ENCODE measurements around the gene ADGRA1.

DNA sequence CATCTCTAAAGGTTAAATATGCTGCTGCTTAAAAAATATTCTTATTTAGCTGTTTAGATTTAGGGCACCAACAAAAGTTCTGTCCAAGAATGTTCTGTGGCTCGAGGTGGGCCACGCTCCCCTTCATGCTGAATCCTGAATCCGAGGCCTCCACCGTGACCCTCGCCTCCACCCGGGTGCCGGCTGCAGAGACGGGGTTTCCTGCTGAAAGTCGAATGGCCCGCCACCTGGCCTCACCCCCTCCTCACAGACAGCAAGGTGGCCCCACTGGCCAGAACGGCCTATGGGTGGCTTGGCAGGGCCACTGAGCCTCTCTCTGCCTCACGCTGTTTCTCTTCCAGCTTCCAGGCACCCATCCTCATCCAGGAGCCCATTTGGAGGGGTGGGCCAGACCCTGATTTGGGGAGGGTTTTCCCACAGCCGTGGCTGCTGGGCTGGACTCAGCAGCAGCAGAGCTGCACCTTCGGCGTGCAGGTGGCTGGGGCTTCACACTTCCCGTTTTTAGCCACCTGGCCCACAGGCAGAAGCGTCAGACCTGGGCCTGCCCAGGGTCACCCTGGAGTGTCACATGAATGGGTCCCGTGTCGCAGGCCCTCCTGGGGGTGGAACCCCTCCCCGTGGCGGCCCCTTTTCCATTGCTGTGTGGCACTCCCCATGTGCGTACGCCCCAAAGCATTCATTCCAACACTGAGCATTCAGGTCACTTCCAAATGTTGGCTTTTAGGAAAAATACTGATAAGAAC lies 26.3 kb upstream of the ADGRA1 start:
- TF ChIP-seq, protein P1, sequence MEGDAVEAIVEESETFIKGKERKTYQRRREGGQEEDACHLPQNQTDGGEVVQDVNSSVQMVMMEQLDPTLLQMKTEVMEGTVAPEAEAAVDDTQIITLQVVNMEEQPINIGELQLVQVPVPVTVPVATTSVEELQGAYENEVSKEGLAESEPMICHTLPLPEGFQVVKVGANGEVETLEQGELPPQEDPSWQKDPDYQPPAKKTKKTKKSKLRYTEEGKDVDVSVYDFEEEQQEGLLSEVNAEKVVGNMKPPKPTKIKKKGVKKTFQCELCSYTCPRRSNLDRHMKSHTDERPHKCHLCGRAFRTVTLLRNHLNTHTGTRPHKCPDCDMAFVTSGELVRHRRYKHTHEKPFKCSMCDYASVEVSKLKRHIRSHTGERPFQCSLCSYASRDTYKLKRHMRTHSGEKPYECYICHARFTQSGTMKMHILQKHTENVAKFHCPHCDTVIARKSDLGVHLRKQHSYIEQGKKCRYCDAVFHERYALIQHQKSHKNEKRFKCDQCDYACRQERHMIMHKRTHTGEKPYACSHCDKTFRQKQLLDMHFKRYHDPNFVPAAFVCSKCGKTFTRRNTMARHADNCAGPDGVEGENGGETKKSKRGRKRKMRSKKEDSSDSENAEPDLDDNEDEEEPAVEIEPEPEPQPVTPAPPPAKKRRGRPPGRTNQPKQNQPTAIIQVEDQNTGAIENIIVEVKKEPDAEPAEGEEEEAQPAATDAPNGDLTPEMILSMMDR (IDR thresholded peaks at IDR 0.05), result no peak
- no peak for TF ChIP-seq POLR2A (IDR thresholded peaks at IDR 0.05)
